Measurements from ENCODE around the gene FSTL4.

GRCh38 chr5:133554279-133554678 is 58.1 kb downstream of the FSTL4 start:
- TF ChIP-seq ARNTL (CRISPR knock-in tag; IDR thresholded peaks at IDR 0.05; ENCODE audit: borderline replicate concordance, low read depth): no peak
- TF ChIP-seq TCF4 (CRISPR knock-in tag; IDR thresholded peaks at IDR 0.05; ENCODE audit: borderline replicate concordance): no peak
